K562 (cell line): ENCODE data around the gene MDK.

Experiments used
- BHLHE40 ChIP-seq: IDR thresholded peaks from 2 replicates; pipeline ENCODE4 v1.6.1; 2011; ENCODE audit warnings: low read length, improper control_type of control experiment
- CC2D1A ChIP-seq: fragments of 450-650 bp; IDR thresholded peaks from 2 replicates; pipeline ENCODE4 v1.6.1; 2017; ENCODE audit warnings: mild to moderate bottlenecking
- CTCF ChIP-seq, 3 experiments: IDR thresholded peaks in 2 of 3; conservative IDR thresholded peaks in 1 of 3; 2 replicates each; pipeline ENCODE4 v1.5.1; 2011 to 2012; ENCODE audit warnings: low read length in 3 of 3, mild to moderate bottlenecking in 3 of 3, control low read depth in 2 of 3, improper control_type of control experiment in 1 of 3, inconsistent platforms in 1 of 3, low read depth in 1 of 3, mixed read lengths in 1 of 3, moderate library complexity in 1 of 3; ENCODE audit not compliant: insufficient read depth in 2 of 3
- E2F3 ChIP-seq: fragments of 250-450 bp; sonication (Bioruptor Pico); IDR thresholded peaks from 2 replicates; pipeline ENCODE4 v1.4.0; 2020; ENCODE audit warnings: mild to moderate bottlenecking
- FOSL1 ChIP-seq: fragments of 200-800 bp; sonication (Bioruptor generic); conservative IDR thresholded peaks from 2 replicates; pipeline ENCODE4 v1.6.1; 2016; ENCODE audit warnings: missing genetic modification characterization, missing compliant biosample characterization
- HSF4 ChIP-seq: fragments of 250-450 bp; sonication (Bioruptor Pico); IDR thresholded peaks from 2 replicates; pipeline ENCODE4 v2.1.2; 2022; ENCODE audit warnings: mild to moderate bottlenecking, moderate library complexity, borderline replicate concordance
- MEF2A ChIP-seq: IDR thresholded peaks from 2 replicates; pipeline ENCODE4 v1.6.1; 2011; ENCODE audit warnings: low read depth, mild to moderate bottlenecking, low read length, moderate library complexity; ENCODE audit not compliant: control insufficient read depth
- MEF2D ChIP-seq: conservative IDR thresholded peaks from 2 replicates; pipeline ENCODE4 v1.6.1; 2016; ENCODE audit warnings: low read depth, missing genetic modification characterization, missing compliant biosample characterization
- NONO ChIP-seq, 2 experiments: fragments of 200-400 bp in 1 of 2; fragments of 450-650 bp in 1 of 2; formaldehyde crosslinking in 1 of 2; IDR thresholded peaks; 2 replicates each; pipeline ENCODE4 v1.6.1; 2017; ENCODE audit warnings: low read depth in 2 of 2, mild to moderate bottlenecking in 2 of 2, moderate library complexity in 2 of 2, low read length in 1 of 2
- RBM17 ChIP-seq: fragments of 200-400 bp; formaldehyde crosslinking; IDR thresholded peaks from 2 replicates; pipeline ENCODE4 v1.6.1; 2017; ENCODE audit warnings: low read depth, mild to moderate bottlenecking, low read length, borderline replicate concordance
- SMAD1 ChIP-seq: fragments of 150-350 bp; IDR thresholded peaks from 2 replicates; pipeline ENCODE4 v1.6.1; 2014; ENCODE audit warnings: low read length, low read depth; ENCODE audit not compliant: partially characterized antibody
- TCF7L2 ChIP-seq: fragments of 150-350 bp; IDR thresholded peaks from 2 replicates; pipeline ENCODE4 v1.6.1; 2016; ENCODE audit warnings: low read depth, mild to moderate bottlenecking, low read length, moderate library complexity
- ZBTB33 ChIP-seq: sonication (generic); formaldehyde crosslinking; IDR thresholded peaks from 2 replicates; pipeline ENCODE4 v1.8.1; 2023; ENCODE audit warnings: mild to moderate bottlenecking, missing genetic modification reagents

- TF ChIP-seq NONO (IDR thresholded peaks at IDR 0.05; ENCODE audit: low read depth in 2 of 2, low read length in 1 of 2) (no peak), CC2D1A (no peak), E2F3 (CRISPR knock-in tag) (no peak), MEF2D (tag) (no peak), FOSL1 (tag) (no peak), BHLHE40 (no peak), TCF7L2 (no peak), HSF4 (no peak), RBM17 (no peak), ZBTB33 (CRISPR knock-in tag) (no peak), SMAD1 (no peak), MEF2A (no peak), CTCF (IDR thresholded peaks at IDR 0.05 in 2 of 3, conservative IDR thresholded peaks at IDR 0.05 in 1 of 3; ENCODE audit: insufficient read depth in 2 of 3, low read depth in 1 of 3, low read length in 3 of 3) (no peak)
These were observed 15.2 kb upstream of the MDK start for GRCh38 chr11:46366260-46366659.
